Neural progenitor cell (in vitro differentiated cells): ENCODE data around the gene PPM1H. TPM values are rescaled to one million over a fixed set of nuclear protein-coding genes. Genes with fewer than 3 reads are reported as not detected.
A peak's percentile ranks its signal among the peaks of the same experiment; 100 is the strongest.
"Not testable (repeated sequence)": the region's sequence is repeated elsewhere in the genome, so short reads cannot be mapped to it uniquely, and the experiment has no call there.

Experiments used
- DNase-seq: peaks from one replicate; pipeline ENCODE4 v3.0.0-alpha.2; 2016; ENCODE audit warnings: low spot score
- H2AFZ ChIP-seq: fragments of 200-600 bp; sonication (generic); replicated peaks from 2 replicates; pipeline ENCODE4 v1.6.1; 2016; ENCODE audit warnings: antibody characterized with exemption
- H3F3A ChIP-seq: fragments of 200-600 bp; sonication (generic); 2 replicates; pipeline ENCODE4 v1.6.1; 2016; ENCODE audit warnings: antibody characterized with exemption, low read depth
- H3K27ac ChIP-seq: fragments of 200-600 bp; sonication (generic); 2 replicates; pipeline ENCODE4 v1.5.1; 2016; ENCODE audit warnings: mild to moderate bottlenecking
- H3K27me3 ChIP-seq: fragments of 200-600 bp; sonication (generic); 2 replicates; pipeline ENCODE4 v1.6.1; 2016; ENCODE audit warnings: mild to moderate bottlenecking, moderate library complexity
- H3K36me3 ChIP-seq: fragments of 200-600 bp; sonication (generic); 2 replicates; pipeline ENCODE4 v1.5.1; 2016
- H3K4me1 ChIP-seq: fragments of 200-600 bp; sonication (generic); 2 replicates; pipeline ENCODE4 v1.6.1; 2016; ENCODE audit warnings: mixed run types
- H3K4me2 ChIP-seq: fragments of 200-600 bp; sonication (generic); 2 replicates; pipeline ENCODE4 v1.6.1; 2016
- H3K4me3 ChIP-seq: fragments of 200-600 bp; sonication (generic); 2 replicates; pipeline ENCODE4 v1.5.1; 2016
- H3K79me2 ChIP-seq: fragments of 200-600 bp; sonication (generic); 2 replicates; pipeline ENCODE4 v1.6.1; 2016; ENCODE audit warnings: low read depth
- H3K9ac ChIP-seq: fragments of 200-600 bp; sonication (generic); 2 replicates; pipeline ENCODE4 v1.6.1; 2016
- H3K9me3 ChIP-seq: fragments of 200-600 bp; sonication (generic); 2 replicates; pipeline ENCODE4 v1.5.1; 2016; ENCODE audit warnings: low read depth
- H4K20me1 ChIP-seq: fragments of 200-600 bp; sonication (generic); 2 replicates; pipeline ENCODE4 v1.6.1; 2016; ENCODE audit warnings: low read depth
- H3K27ac Mint-ChIP-seq: 3 replicates; pipeline ENCODE4 v1.8.0; 2021; ENCODE audit warnings: mixed read lengths
- H3K27me3 Mint-ChIP-seq: 2 replicates; pipeline ENCODE4 v1.8.0; 2022; ENCODE audit warnings: low read depth, mild to moderate bottlenecking, inconsistent platforms, moderate library complexity, mixed read lengths; ENCODE audit not compliant: insufficient read depth
- H3K36me3 Mint-ChIP-seq: 3 replicates; pipeline ENCODE4 v1.8.0; 2021; ENCODE audit warnings: mixed read lengths
- H3K4me1 Mint-ChIP-seq: 3 replicates; pipeline ENCODE4 v1.8.0; 2021; ENCODE audit warnings: mixed read lengths
- H3K4me3 Mint-ChIP-seq: 3 replicates; pipeline ENCODE4 v1.8.0; 2021; ENCODE audit warnings: mild to moderate bottlenecking, moderate library complexity, mixed read lengths
- H3K9me3 Mint-ChIP-seq: 3 replicates; pipeline ENCODE4 v1.8.0; 2020; ENCODE audit warnings: mixed read lengths
- CTCF ChIP-seq: fragments of 200-600 bp; sonication (generic); IDR thresholded peaks from 2 replicates; pipeline ENCODE4 v1.5.1; 2017; ENCODE audit warnings: antibody characterized with exemption, mild to moderate bottlenecking
- EZH2 ChIP-seq: fragments of 200-600 bp; sonication (generic); IDR thresholded peaks from 2 replicates; pipeline ENCODE4 v1.6.1; 2017; ENCODE audit warnings: antibody characterized with exemption, mild to moderate bottlenecking, moderate library complexity
- EZH2phosphoT487 ChIP-seq: fragments of 200-600 bp; sonication (generic); IDR thresholded peaks from 2 replicates; pipeline ENCODE4 v1.6.1; 2017; ENCODE audit warnings: antibody characterized with exemption
- total RNA-seq: library from RNA; depleted of rRNA; stranded (reverse); fragments of >200 nt; gene quantifications from 2 replicates; pipeline ENCODE4 v1.2.3, GENCODE V29; 2015; ENCODE audit warnings: low replicate concordance

Gene PPM1H
- total RNA-seq, 1 donor from 2014 or later, result 4.6 TPM

GRCh38 chr12:62813031-62813829 lies 121.7 kb downstream of the PPM1H start:
- Histone ChIP-seq H3K27me3 (no peaks in the 10 kb centered on the region), H3K36me3 (no peaks in the 10 kb centered on the region), H3K4me1 (no peaks in the 10 kb centered on the region), H3K9ac (no peak overlapping the region), H3K27ac (no peak overlapping the region), H3K9me3 (no peaks in the 10 kb centered on the region), H3K4me2 (peak overlapping the region; percentile 67), H3K4me3 (no peak overlapping the region), H3F3A (no peaks in the 10 kb centered on the region), H4K20me1 (no peaks in the 10 kb centered on the region), H3K79me2 (no peaks in the 10 kb centered on the region), H2AFZ (peak overlapping the region; percentile 100)
- Mint-ChIP-seq H3K27me3 (no peaks in the 10 kb centered on the region), H3K4me1 (peaks cover 22% of the 10 kb centered on the region), H3K36me3 (peaks cover 1% of the 10 kb centered on the region), H3K4me3 (no peak overlapping the region), H3K27ac (no peak overlapping the region), H3K9me3 (no peaks in the 10 kb centered on the region)
- peak; percentile 87 for DNase-seq
- no peak for TF ChIP-seq EZH2
- TF ChIP-seq CTCF, result peak; percentile 83

- H3K27ac Mint-ChIP-seq, H3K4me1 ChIP-seq, H3K4me2 ChIP-seq, H3F3A ChIP-seq, H3K4me1 Mint-ChIP-seq, H3K9ac ChIP-seq, H3K9me3 Mint-ChIP-seq, H2AFZ ChIP-seq, H3K9me3 ChIP-seq, H3K36me3 Mint-ChIP-seq, H3K27me3 Mint-ChIP-seq, H3K27me3 ChIP-seq, H3K4me3 ChIP-seq, H3K79me2 ChIP-seq, H4K20me1 ChIP-seq, DNase-seq, H3K36me3 ChIP-seq, H3K27ac ChIP-seq, H3K4me3 Mint-ChIP-seq: not testable (repeated sequence)
Observed at GRCh38 chr12:62811481-62811880, 123.5 kb downstream of the PPM1H start.

GRCh38 chr12:62808166-62808879 lies 126.6 kb downstream of the PPM1H start:
- no peak overlapping the region for H3K9ac ChIP-seq
- Mint-ChIP-seq H3K4me1 (peaks cover 3% of the 10 kb centered on the region), H3K9me3 (peaks cover 7% of the 10 kb centered on the region), H3K36me3 (peaks cover 7% of the 10 kb centered on the region), H3K27ac (no peak overlapping the region), H3K4me3 (no peak overlapping the region), H3K27me3 (no peaks in the 10 kb centered on the region)
- H3K4me1 ChIP-seq, result no peaks in the 10 kb centered on the region
- no peaks in the 10 kb centered on the region for H3K27me3 ChIP-seq
- TF ChIP-seq CTCF (no peak), EZH2phosphoT487 (no peak), EZH2 (no peak)
- no peaks in the 10 kb centered on the region for H3F3A ChIP-seq
- H3K27ac ChIP-seq, result no peak overlapping the region
- H3K79me2 ChIP-seq, result no peaks in the 10 kb centered on the region
- DNase-seq, result no peak
- no peak overlapping the region for H3K4me2 ChIP-seq
- H2AFZ ChIP-seq, result no peak overlapping the region
- H4K20me1 ChIP-seq, result no peaks in the 10 kb centered on the region
- no peaks in the 10 kb centered on the region for H3K9me3 ChIP-seq
- H3K36me3 ChIP-seq, result no peaks in the 10 kb centered on the region
- no peak overlapping the region for H3K4me3 ChIP-seq

- no peak overlapping the region for H3K4me3 Mint-ChIP-seq
Observed at GRCh38 chr12:62806893-62807292, 128.1 kb downstream of the PPM1H start.

More at GRCh38 chr12:62806893-62807292, 128.1 kb downstream of the PPM1H start:
- Histone ChIP-seq H4K20me1 (no peaks in the 10 kb centered on the region), H3K4me3 (no peak overlapping the region), H3K79me2 (no peaks in the 10 kb centered on the region), H3K4me1 (no peaks in the 10 kb centered on the region), H3K9ac (no peak overlapping the region), H2AFZ (no peak overlapping the region), H3K9me3 (no peaks in the 10 kb centered on the region), H3K27ac (no peak overlapping the region), H3F3A (no peaks in the 10 kb centered on the region), H3K4me2 (no peak overlapping the region), H3K27me3 (no peaks in the 10 kb centered on the region), H3K36me3 (no peaks in the 10 kb centered on the region)
- H3K27me3 Mint-ChIP-seq, result no peaks in the 10 kb centered on the region
- no peak for TF ChIP-seq CTCF
- TF ChIP-seq EZH2phosphoT487, result no peak
- no peak for TF ChIP-seq EZH2
- DNase-seq, result no peak
- peaks cover 3% of the 10 kb centered on the region for H3K4me1 Mint-ChIP-seq
- no peak overlapping the region for H3K27ac Mint-ChIP-seq
- H3K36me3 Mint-ChIP-seq, result peaks cover 7% of the 10 kb centered on the region
- peaks cover 7% of the 10 kb centered on the region for H3K9me3 Mint-ChIP-seq
